Hematopoietic multipotent progenitor cell (in vitro differentiated cells): ENCODE data around the gene CCDC121. TPM values are rescaled to one million over a fixed set of nuclear protein-coding genes. Genes with fewer than 3 reads are reported as not detected.
"Not testable (repeated sequence)": the region's sequence is repeated elsewhere in the genome, so short reads cannot be mapped to it uniquely, and the experiment has no call there.

ENCODE experiments used
- DNase-seq, 3 donors: peaks; one replicate each; pipeline ENCODE4 v3.0.0-alpha.2; 2011 to 2015; ENCODE audit warnings: low read depth in 2 of 3, low spot score in 2 of 3
- total RNA-seq: library from RNA; depleted of rRNA; stranded (reverse); fragments of >200 nt; gene quantifications from one replicate; pipeline ENCODE4 v1.2.3, GENCODE V29; 2012

Gene CCDC121
- total RNA-seq, 1 donor: 1.9 TPM

GRCh38 chr2:27638037-27638637 lies 9.3 kb upstream of the CCDC121 start:
- DNase-seq: no peak

- no peak for DNase-seq
Measured at GRCh38 chr2:27636766-27637165, 8.0 kb upstream of the CCDC121 start.

GRCh38 chr2:27634291-27634690 lies 5.5 kb upstream of the CCDC121 start:
- DNase-seq: no peak

- DNase-seq: not testable (repeated sequence)
Measured at GRCh38 chr2:27630257-27630656, 1.4 kb upstream of the CCDC121 start.

GRCh38 chr2:27627963-27628766 lies 647 bp downstream of the CCDC121 start:
- DNase-seq: peak in 1 of 3 donors; percentile 21

GRCh38 chr2:27626921-27627320 lies 1.9 kb downstream of the CCDC121 start:
- peak in 2 of 3 donors; percentile 18 to 26 for DNase-seq

GRCh38 chr2:27626323-27626722 lies 2.5 kb downstream of the CCDC121 start:
- not testable (repeated sequence) for DNase-seq

- no peak for DNase-seq
Measured at GRCh38 chr2:27624943-27625342, 3.9 kb downstream of the CCDC121 start.

GRCh38 chr2:27622921-27623384 lies 5.9 kb downstream of the CCDC121 start:
- DNase-seq: no peak

- DNase-seq: no peak
Measured at GRCh38 chr2:27621524-27621923, 7.3 kb downstream of the CCDC121 start.

GRCh38 chr2:27615316-27615715 lies 13.5 kb downstream of the CCDC121 start:
- no peak for DNase-seq

GRCh38 chr2:27613985-27614384 lies 14.8 kb downstream of the CCDC121 start:
- DNase-seq: no peak

- DNase-seq: no peak
Measured at GRCh38 chr2:27606611-27607010, 22.2 kb downstream of the CCDC121 start.

- DNase-seq: no peak
Measured at GRCh38 chr2:27596627-27597026, 32.2 kb downstream of the CCDC121 start.

- not testable (repeated sequence) for DNase-seq
Measured at GRCh38 chr2:27595412-27595811, 33.4 kb downstream of the CCDC121 start.

- DNase-seq: not testable (repeated sequence)
Measured at GRCh38 chr2:27594020-27594703, 34.6 kb downstream of the CCDC121 start.

- DNase-seq: no peak
Measured at GRCh38 chr2:27593240-27593639, 35.6 kb downstream of the CCDC121 start.

- DNase-seq: no peak
Measured at GRCh38 chr2:27591745-27592144, 37.1 kb downstream of the CCDC121 start.

GRCh38 chr2:27588308-27588707 lies 40.5 kb downstream of the CCDC121 start:
- no peak for DNase-seq

GRCh38 chr2:27587025-27587424 lies 41.8 kb downstream of the CCDC121 start:
- DNase-seq: no peak

GRCh38 chr2:27584597-27584996 lies 44.2 kb downstream of the CCDC121 start:
- no peak for DNase-seq
